ENCODE measurements around the gene DNAJC17. TPM values are rescaled to one million over a fixed set of nuclear protein-coding genes. Genes with fewer than 3 reads are reported as not detected.

The DNAJC17 gene
- total RNA-seq: 25.8 and 27.0 TPM in 2 replicates

GRCh38 chr15:40807028-40807887 lies at the start of gene DNAJC17, which contains the start of gene ZFYVE19:
TSS of gene DNAJC17 (minus strand) at chr15:40807473. CDS start at chr15:40807446, 27 bp downstream.
TSS of gene ZFYVE19 (plus strand) at chr15:40807089. CDS start at chr15:40807590, 501 bp downstream.

DNA sequence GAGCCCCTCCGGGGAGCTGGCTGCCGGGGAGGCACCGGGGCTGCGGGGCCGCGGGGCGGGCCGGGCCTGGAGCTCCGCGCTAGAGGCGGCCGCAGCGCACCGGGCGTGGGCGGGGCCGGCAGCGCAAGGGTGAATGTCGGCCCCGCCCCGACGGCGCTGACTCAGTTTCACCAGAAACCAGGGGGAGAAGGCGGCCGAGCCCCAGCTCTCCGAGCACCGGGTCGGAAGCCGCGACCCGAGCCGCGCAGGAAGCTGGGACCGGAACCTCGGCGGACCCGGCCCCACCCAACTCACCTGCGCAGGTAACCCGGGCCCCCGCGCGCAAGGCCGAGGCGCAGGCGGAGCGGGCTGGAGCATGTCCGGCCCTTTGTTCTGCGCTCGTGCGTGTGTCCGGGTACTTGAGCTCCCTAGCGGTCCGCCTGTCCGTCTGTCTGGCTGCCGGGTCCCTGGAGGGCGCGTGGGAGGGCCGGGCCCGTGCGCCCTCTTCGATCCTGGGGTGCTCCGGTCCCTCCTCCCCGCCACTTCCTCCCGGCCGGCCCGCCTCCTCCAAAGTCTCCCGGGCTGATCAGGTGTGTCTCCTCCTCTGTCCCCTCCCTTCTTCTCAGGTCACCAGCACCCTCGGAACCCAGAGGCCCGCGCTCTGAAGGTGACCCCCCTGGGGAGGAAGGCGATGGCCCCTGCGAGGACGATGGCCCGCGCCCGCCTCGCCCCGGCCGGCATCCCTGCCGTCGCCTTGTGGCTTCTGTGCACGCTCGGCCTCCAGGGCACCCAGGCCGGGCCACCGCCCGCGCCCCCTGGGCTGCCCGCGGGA lies 36.8 kb upstream of the DNAJC17 start, which contains the start of gene SPINT1:
SPINT1 (plus strand) TSS at position 164 of the 811 bp plus-strand sequence; CDS start at position 671, 507 bp downstream.

GRCh38 chr15:40828447-40829036 lies 21.3 kb upstream of the DNAJC17 start, which contains the start of gene PPP1R14D:
TSS of gene PPP1R14D (minus strand) at chr15:40828708. CDS start at chr15:40828641, 67 bp downstream.

GRCh38 chr15:40769274-40770146 lies 37.8 kb downstream of the DNAJC17 start, which contains the start of gene C15orf62:
TSS of gene C15orf62 (plus strand) at chr15:40769980. CDS start at chr15:40770496, 516 bp downstream.

DNA sequence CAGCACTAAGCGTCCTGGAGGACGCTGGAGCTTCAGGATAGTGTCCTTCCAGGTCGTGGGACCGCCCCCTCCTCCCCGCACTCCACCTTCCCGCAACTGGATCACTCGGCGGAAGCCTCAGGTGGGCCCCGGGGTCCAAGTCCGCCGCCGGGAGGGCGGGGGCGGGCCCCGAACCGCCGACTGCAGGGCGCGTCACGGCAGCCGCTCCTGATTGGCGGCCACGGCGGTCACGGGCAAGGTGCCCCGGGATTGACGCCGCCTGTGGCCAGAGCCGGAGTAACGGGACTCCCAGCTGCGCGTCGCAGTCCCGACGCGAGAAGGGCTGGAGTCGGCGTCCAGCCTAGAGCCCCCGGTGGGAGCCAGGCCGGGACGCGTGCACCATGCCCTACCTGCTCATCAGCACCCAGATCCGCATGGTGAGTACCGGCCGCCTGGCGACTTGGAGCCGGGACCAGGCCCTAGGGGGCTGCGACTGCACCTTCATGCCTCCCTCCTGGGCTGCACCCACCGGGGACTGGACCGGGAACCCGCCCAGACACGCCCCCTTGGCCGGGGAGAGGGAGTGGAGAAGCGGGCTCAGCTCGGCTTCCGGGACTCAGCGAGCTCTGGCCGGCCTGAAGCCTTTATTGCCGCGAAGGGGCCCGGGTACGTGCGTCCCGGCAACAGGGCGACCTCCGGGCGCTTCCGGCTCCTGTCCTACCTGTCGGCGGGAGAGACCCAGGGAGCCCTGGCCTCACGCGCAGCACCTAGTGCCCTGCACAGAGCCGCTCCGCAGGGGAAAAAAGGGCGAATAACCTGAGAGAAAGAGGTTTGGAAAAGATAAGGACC lies 43.3 kb downstream of the DNAJC17 start, which contains the start of gene GCHFR:
GCHFR (plus strand) TSS at position 268 of the 828 bp plus-strand sequence; CDS start at position 381, 113 bp downstream.

DNA sequence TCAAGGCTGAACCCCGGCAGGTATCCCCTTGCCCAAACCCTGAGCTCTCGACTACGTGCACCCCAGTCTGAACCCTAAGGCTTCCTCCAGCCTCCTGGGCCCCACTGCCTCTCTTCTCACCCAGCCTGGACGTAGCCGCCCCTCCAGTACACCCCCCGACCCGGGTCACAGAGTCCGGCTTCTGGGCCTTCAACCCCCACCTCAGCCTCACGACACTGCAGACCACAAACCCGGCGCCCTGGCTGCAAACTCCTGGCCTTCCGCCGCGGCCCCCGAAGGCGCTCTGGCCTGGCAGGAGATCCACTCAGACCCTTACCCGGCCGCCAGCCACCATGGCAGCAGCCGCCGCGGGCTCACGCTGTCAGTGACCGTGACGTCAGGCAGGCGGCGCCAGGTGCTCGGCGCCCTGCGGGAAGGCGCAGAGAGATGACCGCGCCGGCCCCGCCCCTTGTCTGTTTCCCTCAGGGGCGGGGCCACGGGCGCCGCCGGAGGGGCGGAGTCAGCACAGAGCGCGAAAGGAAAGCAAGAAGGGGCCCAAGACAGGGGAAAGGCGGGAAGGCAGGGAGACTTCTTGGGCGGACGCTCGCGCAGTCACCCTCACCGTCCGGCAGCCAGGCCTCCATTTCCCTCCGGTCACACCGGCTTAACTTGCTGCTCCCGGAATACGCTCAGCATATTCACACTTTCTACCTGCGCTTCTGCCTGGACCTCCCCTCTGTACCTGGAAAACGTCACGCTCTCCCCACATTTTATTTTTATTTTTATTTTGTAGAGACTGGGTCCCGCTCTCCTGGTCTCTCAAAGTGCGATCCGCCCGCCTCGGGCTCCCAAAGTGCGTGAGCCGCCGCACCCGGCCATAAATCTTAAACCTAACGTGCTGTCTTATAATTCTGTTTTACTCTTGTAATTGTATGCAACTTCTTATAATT lies 52.1 kb downstream of the DNAJC17 start, which contains the start of gene RMDN3:
RMDN3 (minus strand) TSS at position 372 of the 929 bp plus-strand sequence. CDS start 471 bp downstream, outside the sequence.

Other genes starting within 250 kb of the DNAJC17 start
- gene CCDC32, start 242.4 kb downstream of the DNAJC17 start, total RNA-seq: 11.3 and 11.6 TPM in 2 replicates
- 15.4 and 16.0 TPM in 2 replicates for gene RPUSD2, start 238.2 kb downstream of the DNAJC17 start, total RNA-seq
- gene KNL1, start 213.2 kb downstream of the DNAJC17 start, total RNA-seq: 0.36 and 0.68 TPM in 2 replicates
- 0.28 and 0.34 TPM in 2 replicates for gene RAD51, start 112.3 kb downstream of the DNAJC17 start, total RNA-seq
- 22.2 and 27.6 TPM in 2 replicates for gene RMDN3, start 52.2 kb downstream of the DNAJC17 start, total RNA-seq
- gene GCHFR, start 43.4 kb downstream of the DNAJC17 start, total RNA-seq: 4.3 and 15.7 TPM in 2 replicates
- gene C15orf62, start 37.5 kb downstream of the DNAJC17 start, total RNA-seq: 1.1 and 1.7 TPM in 2 replicates
- gene ZFYVE19, start 384 bp downstream of the DNAJC17 start, total RNA-seq: 18.8 and 30.3 TPM in 2 replicates
- gene PPP1R14D, start 21.2 kb upstream of the DNAJC17 start, total RNA-seq: not detected in 2 replicates
- 196 and 485 TPM in 2 replicates for gene SPINT1, start 36.6 kb upstream of the DNAJC17 start, total RNA-seq
- 6.2 and 37.3 TPM in 2 replicates for gene RHOV, start 66.8 kb upstream of the DNAJC17 start, total RNA-seq
- 23.2 and 47.6 TPM in 2 replicates for gene VPS18, start 87.0 kb upstream of the DNAJC17 start, total RNA-seq
- gene DLL4, start 121.9 kb upstream of the DNAJC17 start, total RNA-seq: under 0.01 and 0.07 TPM in 2 replicates
- gene CHAC1, start 146.0 kb upstream of the DNAJC17 start, total RNA-seq: 63.7 and 81.0 TPM in 2 replicates

Measured in nasal cavity respiratory epithelium epithelial cell of viscerocranial mucosa (primary cell).